ENCODE measurements around the gene SCD.

The SCD gene

DNA sequence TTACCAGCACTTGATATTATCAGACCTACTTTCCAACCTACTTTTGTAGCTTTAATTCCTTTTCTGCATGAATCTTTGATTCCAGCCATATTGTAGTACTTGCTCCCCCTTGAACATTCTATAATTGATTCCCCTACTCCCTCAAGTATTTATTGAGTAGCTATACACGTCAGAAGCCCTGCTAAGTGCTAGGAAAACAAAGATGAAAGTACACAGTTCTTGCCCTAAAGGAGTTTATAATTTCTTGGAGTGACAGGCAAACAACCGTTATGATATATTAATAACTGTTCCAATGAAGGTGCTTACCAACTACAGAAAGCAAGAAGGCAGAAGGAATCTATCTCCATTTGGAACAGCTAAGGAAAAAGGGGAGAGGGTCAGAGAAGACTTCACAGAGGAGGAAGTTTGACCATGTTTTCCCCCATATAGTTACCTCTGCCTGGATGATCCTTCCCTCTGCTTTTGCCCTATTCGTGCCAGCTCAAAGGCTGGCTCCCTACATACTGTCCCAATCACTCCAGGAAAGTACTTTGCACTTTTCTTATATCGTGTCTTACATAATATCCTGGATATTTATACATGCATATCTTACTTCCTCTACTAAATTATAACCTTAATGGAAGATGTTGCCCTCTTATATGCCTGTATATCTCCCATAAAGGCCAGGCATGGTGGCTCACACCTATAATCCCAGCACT, 54.7 kb downstream of the SCD start:
- FAIRE-seq = no peak

DNA sequence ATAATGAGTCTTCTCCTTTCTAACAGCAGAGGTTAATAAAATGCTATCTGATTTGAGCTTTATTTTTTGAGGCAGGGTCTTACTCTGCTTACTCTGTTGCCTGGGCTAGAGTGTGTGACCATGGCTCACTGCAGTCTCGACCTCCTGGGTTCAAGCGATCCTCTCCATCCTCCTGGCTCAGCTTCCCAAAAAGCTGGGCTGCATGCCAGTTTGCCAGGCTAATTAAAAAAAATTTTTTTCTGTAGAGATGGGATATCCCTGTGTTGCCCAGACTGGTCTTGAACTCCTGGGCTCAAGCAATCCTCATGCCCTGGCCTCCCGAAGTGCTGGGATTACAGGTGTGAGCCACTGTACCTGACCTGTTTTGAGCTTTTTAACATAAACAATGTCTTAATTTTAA, 56.7 kb downstream of the SCD start:
- FAIRE-seq = no peak

DNA sequence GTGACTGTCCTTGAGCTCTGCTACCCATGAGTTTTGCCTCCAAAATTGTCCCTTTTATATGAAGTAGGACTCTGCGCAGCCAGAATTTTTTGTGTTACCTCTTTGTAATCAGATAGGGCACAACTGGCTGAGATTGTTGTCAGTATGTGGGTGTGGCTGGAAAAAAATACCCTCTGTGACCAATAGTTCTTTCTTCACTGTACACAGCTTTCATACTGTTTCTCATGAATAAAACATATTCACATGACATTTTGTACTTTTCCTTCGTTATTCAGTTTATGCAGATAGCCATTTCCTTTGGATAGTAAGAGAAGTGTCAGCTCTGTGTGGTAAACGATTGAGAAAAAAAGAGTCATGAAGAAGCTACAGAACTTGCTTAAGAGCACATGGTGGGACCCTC, 66.1 kb downstream of the SCD start:
- FAIRE-seq = no peak

All from TTC549 (cell line).